ENCODE data around the gene KCNQ1.

Gene KCNQ1

DNA sequence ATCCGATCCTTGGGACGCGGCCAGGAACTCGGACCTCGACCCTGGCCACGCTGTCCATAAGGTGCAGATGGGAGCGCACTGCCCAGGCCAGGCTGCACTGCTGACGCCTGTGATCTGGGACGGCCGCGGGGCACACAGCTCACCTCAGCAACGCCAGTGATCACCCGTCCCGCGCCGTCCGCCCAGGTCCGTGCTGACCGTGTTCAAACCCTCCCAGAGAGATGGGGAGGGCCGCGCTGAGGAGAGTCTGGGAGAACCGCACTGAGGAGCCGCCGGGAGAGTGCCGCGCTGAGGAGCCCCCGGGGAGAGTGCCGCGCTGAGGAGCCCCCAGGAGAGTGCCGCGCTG lies 254.3 kb downstream of the KCNQ1 start:
- peak overlapping the region; percentile 19 to 26 for H3K18ac ChIP-seq (ENCODE audit: low read depth in 1 of 2, low read length in 2 of 2)
- H3K4me3 ChIP-seq (ENCODE audit: insufficient read depth in 1 of 2, low read depth in 1 of 2, low read length in 2 of 2) = peak overlapping the region; percentile 62 to 86
- peaks cover 0 to 3% of the 10 kb centered on the region in 2 experiments for H3K36me3 ChIP-seq (ENCODE audit: control insufficient read depth in 1 of 2, insufficient read depth in 2 of 2, low read depth in 1 of 2, low read length in 2 of 2)
- H3K79me1 ChIP-seq (replicated peaks; ENCODE audit: low read length, poor library complexity, severe bottlenecking) = no peaks in the 10 kb centered on the region
- peak overlapping the region; percentile 54 for H2BK15ac ChIP-seq (ENCODE audit: low read depth, poor library complexity, severe bottlenecking)
- peak overlapping the region in 1 of 2 experiments; percentile 5 for H3K14ac ChIP-seq (ENCODE audit: low read length in 2 of 2)
- H3K27ac ChIP-seq (ENCODE audit: low read length, poor library complexity, severe bottlenecking) = no peak overlapping the region
- peak overlapping the region; percentile 44 for H3K4me2 ChIP-seq (ENCODE audit: low read length, poor library complexity, severe bottlenecking)
- H3K4ac ChIP-seq (ENCODE audit: low read depth in 1 of 2, low read length in 2 of 2) = peak overlapping the region in 1 of 2 experiments; percentile 70
- 57% methylated on average over 31 of the region's 31 CpGs for WGBS
- no peak overlapping the region for H2BK5ac ChIP-seq (ENCODE audit: low read depth, low read length, poor library complexity, severe bottlenecking)
- H2BK12ac ChIP-seq (ENCODE audit: low read length in 2 of 2) = no peak overlapping the region
- no peaks in the 10 kb centered on the region for H3K9me3 ChIP-seq (ENCODE audit: control insufficient read depth, low read length)
- DNase-seq = no peak
- H3K27me3 ChIP-seq (ENCODE audit: control insufficient read depth in 1 of 2, insufficient read depth in 1 of 2, low read length in 2 of 2) = peaks cover 0 to 21% of the 10 kb centered on the region in 2 experiments
- H3K9ac ChIP-seq (ENCODE audit: low read length) = peak overlapping the region; percentile 91
- no peak overlapping the region for H4K8ac ChIP-seq (ENCODE audit: low read length)
- peaks cover 32% of the 10 kb centered on the region for H3K4me1 ChIP-seq (ENCODE audit: control insufficient read depth, insufficient read depth, low read depth, low read length)
- no peak overlapping the region for H2AK5ac ChIP-seq (ENCODE audit: low read length, severe bottlenecking)
- no peak overlapping the region for H2AFZ ChIP-seq (ENCODE audit: low read depth, low read length)
- peak overlapping the region; percentile 25 for H4K91ac ChIP-seq (ENCODE audit: low read length)
- H2BK120ac ChIP-seq (ENCODE audit: low read depth, low read length) = no peak overlapping the region
- H3K23ac ChIP-seq (ENCODE audit: low read length in 2 of 2) = no peak overlapping the region

DNA sequence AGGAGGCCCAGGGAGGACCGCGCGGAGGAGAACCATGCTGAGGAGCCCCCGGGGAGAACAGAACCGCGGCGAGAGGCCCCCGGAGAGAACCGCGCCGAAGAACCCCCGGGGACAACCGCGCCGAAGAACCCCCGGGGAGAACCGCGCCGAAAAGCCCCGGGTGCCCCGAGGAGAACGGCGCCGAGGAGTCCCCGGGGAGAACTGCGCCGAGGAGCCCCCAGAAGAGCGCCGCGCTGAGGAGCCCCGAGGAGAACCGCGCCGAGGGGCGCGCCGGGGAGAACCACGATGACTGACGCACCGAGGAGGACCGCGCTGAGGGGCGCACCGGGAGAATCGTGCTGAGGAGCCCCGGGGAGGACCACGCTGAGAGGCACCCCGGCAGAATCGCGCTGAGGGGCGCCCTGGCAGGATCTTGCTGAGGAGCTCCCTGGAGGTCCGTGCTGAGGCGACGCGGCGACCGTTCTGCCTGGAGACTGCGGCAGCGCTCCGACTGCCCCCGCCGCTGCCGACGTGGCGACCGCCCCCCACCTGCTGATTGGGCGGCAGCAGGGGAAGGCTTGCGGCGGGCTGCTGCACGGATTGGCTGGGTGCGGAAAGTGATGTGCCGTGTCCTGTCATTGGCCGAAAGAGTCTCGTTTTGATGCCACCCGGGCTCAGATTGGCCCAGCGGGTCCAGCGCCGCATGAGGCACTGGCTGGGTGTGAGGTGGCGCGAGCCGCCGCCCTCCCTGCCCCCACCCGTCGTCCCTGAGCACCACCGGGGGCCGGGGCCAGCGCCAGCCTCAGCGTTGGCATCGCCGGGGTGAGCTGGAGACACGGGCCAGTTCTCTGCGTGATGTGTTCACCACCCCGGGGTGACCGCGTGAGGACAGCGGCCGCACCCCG lies 255.0 kb downstream of the KCNQ1 start, which contains the start of gene KCNQ1OT1:
KCNQ1OT1 (minus strand) TSS at position 464 of the 884 bp plus-strand sequence.
- 48% methylated on average over 93 of the region's 98 CpGs for WGBS
- H3K36me3 ChIP-seq (ENCODE audit: control insufficient read depth in 1 of 2, insufficient read depth in 2 of 2, low read depth in 1 of 2, low read length in 2 of 2) = peaks cover 0 to 3% of the 10 kb centered on the region in 2 experiments
- H3K27ac ChIP-seq (ENCODE audit: low read length, poor library complexity, severe bottlenecking) = peak within 1 kb of the TSS; percentile 52
- peak within 1 kb of the TSS; percentile 43 for H2AFZ ChIP-seq (ENCODE audit: low read depth, low read length)
- H2BK120ac ChIP-seq (ENCODE audit: low read depth, low read length) = peak within 1 kb of the TSS; percentile 89
- H3K14ac ChIP-seq (ENCODE audit: low read length in 2 of 2) = peak within 1 kb of the TSS in 1 of 2 experiments; percentile 98
- H2BK15ac ChIP-seq (ENCODE audit: low read depth, poor library complexity, severe bottlenecking) = peak within 1 kb of the TSS; percentile 82
- no peak within 1 kb of the TSS for H2BK12ac ChIP-seq (ENCODE audit: low read length in 2 of 2)
- H2AK5ac ChIP-seq (ENCODE audit: low read length, severe bottlenecking) = peak within 1 kb of the TSS; percentile 89
- peak within 1 kb of the TSS; percentile 78 to 94 for H3K18ac ChIP-seq (ENCODE audit: low read depth in 1 of 2, low read length in 2 of 2)
- H4K8ac ChIP-seq (ENCODE audit: low read length) = peak within 1 kb of the TSS; percentile 97
- H3K23ac ChIP-seq (ENCODE audit: low read length in 2 of 2) = peak within 1 kb of the TSS; percentile 37 to 56
- peaks cover 0 to 27% of the 10 kb centered on the region in 2 experiments for H3K27me3 ChIP-seq (ENCODE audit: control insufficient read depth in 1 of 2, insufficient read depth in 1 of 2, low read length in 2 of 2)
- peak within 1 kb of the TSS; percentile 90 to 97 for H3K4ac ChIP-seq (ENCODE audit: low read depth in 1 of 2, low read length in 2 of 2)
- H3K4me2 ChIP-seq (ENCODE audit: low read length, poor library complexity, severe bottlenecking) = peak within 1 kb of the TSS; percentile 66
- peaks cover 32% of the 10 kb centered on the region for H3K4me1 ChIP-seq (ENCODE audit: control insufficient read depth, insufficient read depth, low read depth, low read length)
- no peaks in the 10 kb centered on the region for H3K9me3 ChIP-seq (ENCODE audit: control insufficient read depth, low read length)
- peak within 1 kb of the TSS; percentile 91 for H3K9ac ChIP-seq (ENCODE audit: low read length)
- H3K4me3 ChIP-seq (ENCODE audit: insufficient read depth in 1 of 2, low read depth in 1 of 2, low read length in 2 of 2) = peak within 1 kb of the TSS; percentile 62 to 86
- peak within 1 kb of the TSS; percentile 77 for H2BK5ac ChIP-seq (ENCODE audit: low read depth, low read length, poor library complexity, severe bottlenecking)
- no peaks in the 10 kb centered on the region for H3K79me1 ChIP-seq (replicated peaks; ENCODE audit: low read length, poor library complexity, severe bottlenecking)
- DNase-seq = peak; percentile 94
- peak within 1 kb of the TSS; percentile 97 for H4K91ac ChIP-seq (ENCODE audit: low read length)

DNA sequence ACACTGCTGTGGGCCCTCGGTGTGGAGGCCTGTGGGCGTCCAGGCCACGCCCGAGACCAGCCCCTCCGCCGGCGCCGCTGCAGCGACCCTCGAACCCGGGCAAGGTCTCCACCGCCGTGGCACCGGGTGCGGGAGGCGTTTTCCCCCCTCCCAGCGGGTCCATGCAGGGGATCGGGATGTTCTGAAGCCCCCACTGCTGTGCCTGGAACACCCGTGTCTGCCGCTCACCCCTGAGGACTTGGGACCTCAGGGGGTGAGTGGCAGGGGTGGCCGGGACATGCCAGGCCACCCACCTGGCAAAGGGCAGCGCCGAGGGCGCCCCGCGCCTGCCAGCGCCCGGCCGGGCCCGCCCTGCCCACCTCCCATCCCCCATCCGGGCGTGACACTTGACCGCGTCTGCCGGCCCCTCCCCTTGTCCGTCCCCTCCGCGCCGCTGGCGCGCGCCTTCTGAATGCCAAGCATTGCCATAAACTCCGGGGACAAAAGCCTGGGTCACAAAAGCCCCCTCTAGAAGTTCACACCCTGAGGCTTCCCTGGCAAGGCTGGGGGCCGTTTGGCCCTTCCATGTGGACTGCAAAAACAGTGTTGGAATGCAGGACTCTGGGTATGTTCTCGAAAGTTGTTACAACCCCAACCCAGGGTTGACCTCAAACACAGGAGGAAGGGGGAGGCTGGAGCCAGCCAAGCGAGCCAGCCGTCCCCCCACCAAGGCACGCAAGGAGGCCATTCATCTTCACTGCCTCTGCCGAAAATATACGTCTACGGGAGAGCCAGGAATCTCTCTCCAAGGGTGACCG lies 255.8 kb downstream of the KCNQ1 start:
- peak overlapping the region; percentile 89 for H2BK120ac ChIP-seq (ENCODE audit: low read depth, low read length)
- no peaks in the 10 kb centered on the region for H3K79me1 ChIP-seq (replicated peaks; ENCODE audit: low read length, poor library complexity, severe bottlenecking)
- peak; percentile 59 for DNase-seq
- H2BK5ac ChIP-seq (ENCODE audit: low read depth, low read length, poor library complexity, severe bottlenecking) = peak overlapping the region; percentile 77
- H4K8ac ChIP-seq (ENCODE audit: low read length) = peak overlapping the region; percentile 97
- H3K9me3 ChIP-seq (ENCODE audit: control insufficient read depth, low read length) = no peaks in the 10 kb centered on the region
- H4K91ac ChIP-seq (ENCODE audit: low read length) = peak overlapping the region; percentile 97
- peak overlapping the region; percentile 89 for H2AK5ac ChIP-seq (ENCODE audit: low read length, severe bottlenecking)
- peak overlapping the region in 1 of 2 experiments; percentile 98 for H3K14ac ChIP-seq (ENCODE audit: low read length in 2 of 2)
- H3K18ac ChIP-seq (ENCODE audit: low read depth in 1 of 2, low read length in 2 of 2) = peak overlapping the region; percentile 78 to 94
- peaks cover 30% of the 10 kb centered on the region for H3K4me1 ChIP-seq (ENCODE audit: control insufficient read depth, insufficient read depth, low read depth, low read length)
- H3K23ac ChIP-seq (ENCODE audit: low read length in 2 of 2) = peak overlapping the region in 1 of 2 experiments; percentile 56
- H3K36me3 ChIP-seq (ENCODE audit: control insufficient read depth in 1 of 2, insufficient read depth in 2 of 2, low read depth in 1 of 2, low read length in 2 of 2) = peaks cover 0 to 3% of the 10 kb centered on the region in 2 experiments
- peak overlapping the region; percentile 52 for H3K27ac ChIP-seq (ENCODE audit: low read length, poor library complexity, severe bottlenecking)
- peak overlapping the region; percentile 82 for H2BK15ac ChIP-seq (ENCODE audit: low read depth, poor library complexity, severe bottlenecking)
- H3K9ac ChIP-seq (ENCODE audit: low read length) = peak overlapping the region; percentile 89
- H3K4me3 ChIP-seq (ENCODE audit: insufficient read depth in 1 of 2, low read depth in 1 of 2, low read length in 2 of 2) = peak overlapping the region; percentile 60 to 76
- peaks cover 0 to 29% of the 10 kb centered on the region in 2 experiments for H3K27me3 ChIP-seq (ENCODE audit: control insufficient read depth in 1 of 2, insufficient read depth in 1 of 2, low read length in 2 of 2)
- H2BK12ac ChIP-seq (ENCODE audit: low read length in 2 of 2) = peak overlapping the region in 1 of 2 experiments; percentile 37
- 50% methylated on average over 52 of the region's 52 CpGs for WGBS
- peak overlapping the region; percentile 43 for H2AFZ ChIP-seq (ENCODE audit: low read depth, low read length)
- H3K4ac ChIP-seq (ENCODE audit: low read depth in 1 of 2, low read length in 2 of 2) = peak overlapping the region; percentile 90 to 97
- peak overlapping the region; percentile 66 for H3K4me2 ChIP-seq (ENCODE audit: low read length, poor library complexity, severe bottlenecking)

Data from mesenchymal stem cell (in vitro differentiated cells and primary cell).